22Rv1 (cell line): ENCODE data around the gene CFC1.
"Not testable (repeated sequence)": the region's sequence is repeated elsewhere in the genome, so short reads cannot be mapped to it uniquely, and the experiment has no call there.

ENCODE experiments used
- CTCF ChIP-seq: fragments of 450-650 bp; IDR thresholded peaks from 2 replicates; pipeline ENCODE4 v1.5.1; 2017; ENCODE audit warnings: mild to moderate bottlenecking
- ZFX ChIP-seq: fragments of 450-650 bp; IDR thresholded peaks from 2 replicates; pipeline ENCODE4 v1.6.1; 2017; ENCODE audit warnings: antibody characterized with exemption, borderline replicate concordance

- TF ChIP-seq CTCF, ZFX: not testable (repeated sequence)
Measured at GRCh38 chr2:130582970-130583369, 16.4 kb downstream of the CFC1 start.
